Uterus (tissue), 4 donors: ENCODE measurements around the gene KAT5. TPM values are rescaled to one million over a fixed set of nuclear protein-coding genes. Genes with fewer than 3 reads are reported as not detected.

Source experiments
- DNase-seq, 2 donors: peaks; one replicate each; pipeline ENCODE4 v3.0.0-alpha.2; 2019 to 2020
- H3K27ac ChIP-seq, 2 donors: fragments of 200-600 bp; sonication (generic); 1 replicate in 1 of 2; 2 replicates in 1 of 2; pipeline ENCODE4 v1.5.1; 2016 to 2018
- H3K27me3 ChIP-seq, 2 donors: fragments of 200-600 bp; sonication (generic); one replicate each; pipeline ENCODE4 v1.5.1; 2018 to 2019; ENCODE audit warnings: control low read depth in 1 of 2
- H3K36me3 ChIP-seq, 2 donors: fragments of 200-600 bp; sonication (generic); one replicate each; pipeline ENCODE4 v1.5.1; 2019; ENCODE audit warnings: control low read depth in 1 of 2
- H3K4me1 ChIP-seq, 2 donors: fragments of 200-600 bp; sonication (generic); one replicate each; pipeline ENCODE4 v1.5.1; 2018 to 2019; ENCODE audit warnings: control low read depth in 1 of 2
- H3K4me3 ChIP-seq, 2 donors: fragments of 200-600 bp; sonication (generic); 1 replicate in 1 of 2; 2 replicates in 1 of 2; pipeline ENCODE4 v1.5.1; 2018 to 2019; ENCODE audit warnings: mild to moderate bottlenecking in 1 of 2
- H3K9me3 ChIP-seq, 2 donors: fragments of 200-600 bp; sonication (generic); one replicate each; pipeline ENCODE4 v1.5.1; 2019; ENCODE audit warnings: control low read depth in 1 of 2
- CTCF ChIP-seq, 4 experiments: fragments of 200-600 bp in 2 of 4; fragments of 450-650 bp in 2 of 4; sonication (generic) in 2 of 4; IDR thresholded peaks; one replicate each; pipeline ENCODE4 v1.5.1; 2016 to 2019; ENCODE audit warnings: antibody characterized with exemption in 4 of 4, mild to moderate bottlenecking in 2 of 4, moderate library complexity in 1 of 4
- POLR2A ChIP-seq, 2 donors: fragments of 450-650 bp; IDR thresholded peaks; one replicate each; pipeline ENCODE4 v1.6.1; 2016; ENCODE audit warnings: antibody characterized with exemption in 2 of 2, mild to moderate bottlenecking in 1 of 2, moderate library complexity in 1 of 2
- intact Hi-C: fragments of 100-400 bp; cut with DNase I; formaldehyde crosslinking; loops from one replicate; pipeline ENCODE4 v1.15.1; 2023; ENCODE audit warnings: low total_unique reads
- total RNA-seq, 4 donors: library from RNA; depleted of rRNA in 3 of 4; stranded (reverse); fragments of >200 nt in 3 of 4; gene quantifications; one replicate each; pipeline versions ENCODE4 v1.1.0 to v1.2.4, GENCODE V29; 2014 to 2023
- donor health status: DM: yes; HTN: yes; CAD: no.

KAT5 gene
- 100 to 1,000 TPM in 2 of 4 donors, 10 to 100 TPM in 2; 37.1 to 113 (median 81.5) TPM for total RNA-seq

DNA sequence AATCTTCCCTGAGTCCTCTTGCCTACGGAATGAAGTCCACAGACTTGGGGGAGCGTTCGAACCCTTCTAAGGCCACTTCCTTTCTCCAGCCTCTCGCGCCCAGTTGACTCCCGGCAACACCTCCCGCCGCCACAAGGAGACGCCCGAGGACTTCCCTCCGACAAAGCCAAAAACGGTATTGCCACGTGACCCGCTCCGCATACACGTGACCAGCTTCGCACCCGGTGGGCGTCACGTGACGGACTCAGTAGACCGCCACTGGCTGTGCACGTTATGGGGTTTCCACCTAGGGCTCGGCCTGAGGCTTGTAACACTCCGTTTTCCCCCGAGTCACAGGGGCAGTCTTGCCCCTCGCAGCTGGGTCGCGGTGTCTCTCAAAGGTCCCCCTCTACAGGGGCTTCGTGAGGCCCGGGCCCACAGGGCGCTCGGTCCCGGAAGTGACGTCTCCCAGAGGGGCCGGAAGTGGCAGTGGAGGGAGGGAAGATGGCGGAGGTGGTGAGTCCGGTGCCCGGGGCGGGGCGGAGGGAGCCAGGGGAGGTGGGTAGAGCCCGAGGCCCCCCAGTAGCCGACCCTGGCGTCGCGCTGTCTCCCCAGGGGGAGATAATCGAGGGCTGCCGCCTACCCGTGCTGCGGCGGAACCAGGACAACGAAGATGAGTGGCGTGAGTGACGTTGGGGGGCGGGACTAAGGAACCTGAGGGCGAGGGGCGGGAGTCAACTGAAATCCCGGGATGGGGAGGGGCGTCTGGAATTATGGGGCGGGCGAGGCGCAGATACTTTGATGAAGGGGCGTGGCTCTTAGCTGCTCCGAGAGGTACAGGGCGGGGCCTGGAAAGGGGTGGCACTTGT is at the start of gene KAT5:
Gene KAT5, plus strand, starts transcription at position 468 of the 848 bp plus-strand sequence. Its CDS starts 16 bp downstream, at position 484.
- Histone ChIP-seq H3K4me1 (peaks cover 0 to 8% of the 10 kb centered on the region in 2 donors), H3K27me3 (no peaks in the 10 kb centered on the region), H3K36me3 (no peaks in the 10 kb centered on the region), H3K4me3 (peak within 1 kb of the TSS; percentile 57 to 74), H3K9me3 (no peaks in the 10 kb centered on the region), H3K27ac (peak within 1 kb of the TSS; percentile 94 to 98)
- TF ChIP-seq POLR2A (IDR thresholded peaks at IDR 0.05) (peak; percentile 76 to 89), CTCF (IDR thresholded peaks at IDR 0.05) (peak; percentile 95 to 99 (median 98))
- peak; percentile 98 to 99 for DNase-seq
- intact Hi-C loops = loop anchor here (5.0 kb wide), 1 partner anchor 105 kb away; no protein-coding TSS in a partner anchor

DNA sequence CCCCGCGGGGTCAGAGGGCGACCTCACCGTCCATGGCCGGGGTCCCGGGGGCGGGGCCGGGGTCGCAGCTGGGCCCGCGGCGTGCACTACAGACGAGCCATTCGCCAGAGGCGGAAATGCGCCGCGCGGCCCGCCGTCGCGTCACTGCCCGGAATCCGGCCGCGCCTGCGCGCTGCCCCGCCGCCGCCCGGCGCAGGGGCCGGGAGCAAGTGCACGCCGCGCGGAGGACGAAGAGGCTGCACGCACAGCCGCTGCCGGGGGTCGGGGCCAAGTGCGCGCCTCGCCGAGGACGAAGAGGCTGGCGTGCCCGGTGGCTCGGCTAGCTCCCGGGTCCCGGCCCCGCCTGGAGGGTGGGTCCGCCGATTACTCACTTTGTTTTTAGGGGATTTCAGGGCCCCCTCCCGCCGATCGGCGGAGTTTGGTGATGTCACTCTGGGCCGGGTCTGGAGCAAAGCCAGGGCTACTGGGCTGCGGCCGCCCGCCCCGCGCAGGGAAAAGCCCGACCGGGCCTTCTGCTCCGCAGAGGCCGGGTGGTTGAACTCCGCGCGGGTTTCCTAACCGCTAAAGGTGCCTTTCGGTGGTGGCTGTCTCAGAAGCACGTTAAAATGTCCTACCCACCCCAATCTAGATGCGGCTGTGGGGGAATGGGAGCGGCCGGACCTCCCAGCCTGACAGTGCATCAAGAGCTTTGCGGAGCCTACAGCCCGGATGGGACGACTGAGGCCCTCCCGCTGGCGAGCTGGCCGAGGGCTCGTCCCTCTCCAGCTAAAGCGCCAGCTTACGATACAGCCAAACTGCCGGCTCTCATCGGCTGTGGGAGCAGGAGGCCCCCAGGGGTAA is 49.0 kb upstream of the KAT5 start, which contains the start of gene RELA:
Gene RELA, minus strand, starts transcription at position 118 of the 840 bp plus-strand sequence. Its CDS starts 84 bp downstream, at position 34.
- TF ChIP-seq POLR2A (IDR thresholded peaks at IDR 0.05) = peak; percentile 84 to 88
- TF ChIP-seq CTCF (IDR thresholded peaks at IDR 0.05) = peak in 3 of 4 experiments; percentile 9 to 58 (median 51)
- Histone ChIP-seq H3K36me3 (no peaks in the 10 kb centered on the region), H3K27ac (peak within 1 kb of the TSS; percentile 98 to 100), H3K27me3 (no peaks in the 10 kb centered on the region), H3K4me3 (peak within 1 kb of the TSS; percentile 87 to 88), H3K4me1 (peaks cover 7 to 11% of the 10 kb centered on the region in 2 donors), H3K9me3 (no peaks in the 10 kb centered on the region)
- intact Hi-C loops = no loop called here
- peak; percentile 97 for DNase-seq

DNA sequence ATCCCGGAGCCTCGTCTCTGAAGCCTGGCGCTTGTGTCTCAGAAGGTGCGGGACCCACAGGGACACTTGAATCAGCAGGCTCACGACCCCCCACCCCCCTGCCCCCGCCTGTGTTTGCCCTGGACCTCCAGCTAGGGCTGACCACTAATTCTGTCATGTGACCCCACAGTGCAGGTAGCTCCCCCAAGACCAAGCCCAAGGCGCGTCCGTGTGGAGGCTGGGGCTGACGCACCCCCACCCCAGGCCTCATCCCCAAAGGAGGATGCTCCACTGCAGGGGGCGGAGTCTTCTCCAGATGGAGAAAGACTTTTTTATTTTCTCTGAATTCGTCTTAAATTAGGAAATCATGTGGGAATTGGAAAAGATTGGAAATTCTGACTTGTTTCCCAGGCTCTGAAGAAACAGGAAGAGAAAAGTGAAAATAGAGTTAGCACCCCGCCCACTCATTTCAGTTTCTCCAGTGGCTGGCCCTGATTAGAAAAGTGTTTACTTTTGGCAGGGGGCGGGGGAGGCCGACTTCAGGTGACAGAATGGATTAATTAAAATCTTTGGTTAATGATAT is 48.3 kb upstream of the KAT5 start:
- Histone ChIP-seq H3K9me3 (no peaks in the 10 kb centered on the region), H3K36me3 (no peaks in the 10 kb centered on the region), H3K4me1 (peaks cover 7 to 11% of the 10 kb centered on the region in 2 donors), H3K27ac (peak overlapping the region; percentile 98 to 100), H3K27me3 (no peaks in the 10 kb centered on the region), H3K4me3 (peak overlapping the region; percentile 87 to 88)
- no peak for TF ChIP-seq CTCF (IDR thresholded peaks at IDR 0.05)
- no peak for TF ChIP-seq POLR2A (IDR thresholded peaks at IDR 0.05)
- peak; percentile 80 to 85 for DNase-seq
- intact Hi-C loops = no loop called here

GRCh38 chr11:65672180-65672860 is 39.7 kb upstream of the KAT5 start:
- H3K4me1 ChIP-seq = no peaks in the 10 kb centered on the region
- H3K27me3 ChIP-seq = no peaks in the 10 kb centered on the region
- TF ChIP-seq CTCF (IDR thresholded peaks at IDR 0.05) (no peak), POLR2A (IDR thresholded peaks at IDR 0.05) (no peak)
- intact Hi-C loops = no loop called here
- no peaks in the 10 kb centered on the region for H3K36me3 ChIP-seq
- DNase-seq = no peak
- H3K9me3 ChIP-seq = no peaks in the 10 kb centered on the region
- no peak overlapping the region for H3K27ac ChIP-seq
- H3K4me3 ChIP-seq = no peak overlapping the region
